Measurements from ENCODE around the gene TMEM109. TPM values are rescaled to one million over a fixed set of nuclear protein-coding genes. Genes with fewer than 3 reads are reported as not detected.

Gene TMEM109
- total RNA-seq, 2 experiments from 2014 or later = 27.8 to 32.9 TPM

DNA sequence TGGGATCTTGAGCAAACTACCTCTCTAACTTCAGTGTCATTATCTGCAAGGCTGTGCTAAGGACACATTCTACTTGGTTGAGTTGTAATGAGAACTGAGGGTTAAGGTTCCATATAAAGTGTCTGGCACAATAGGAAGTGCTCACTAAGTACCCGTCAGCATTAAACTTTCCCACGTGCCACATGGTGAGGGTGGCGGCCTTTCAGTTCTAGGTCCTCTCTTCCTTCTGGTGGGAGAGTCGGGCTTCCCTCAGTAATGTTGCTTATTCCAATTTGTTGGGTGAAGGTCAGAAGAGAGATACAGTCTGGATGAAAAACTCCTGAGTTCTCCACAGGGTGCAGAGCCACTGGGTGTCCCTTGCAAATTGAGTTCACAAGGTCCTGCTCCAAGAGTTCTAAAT is 52.9 kb downstream of the TMEM109 start:
- Mint-ChIP-seq H3K36me3 (ENCODE audit: low read depth) (peaks cover 6% of the 10 kb centered on the region), H3K9me3 (no peaks in the 10 kb centered on the region), H3K4me3 (no peak overlapping the region), H3K4me1 (ENCODE audit: low read depth) (peaks cover 17% of the 10 kb centered on the region), H3K27ac (no peak overlapping the region), H3K27me3 (no peaks in the 10 kb centered on the region)
- intact Hi-C loops (cut with DNase I, micrococcal nuclease) = no loop called here
- H3K9me3 ChIP-seq (ENCODE audit: control insufficient read depth in 1 of 2, insufficient read depth in 1 of 2, low read length in 2 of 2) = no peaks in the 10 kb centered on the region
- no peak overlapping the region for H3K27ac ChIP-seq (ENCODE audit: low read depth in 1 of 2, low read length in 2 of 2)
- no peaks in the 10 kb centered on the region for H3K36me3 ChIP-seq (ENCODE audit: insufficient read depth, low read length)
- ChIA-PET POLR2A (interaction anchor here (1.2 kb wide), 1 partner anchor 20 kb away, joined by 4 read pairs; no protein-coding TSS in a partner anchor), CTCF (interaction anchor here (1.0 kb wide), 1 partner anchor 164 kb away, joined by 3 read pairs; no protein-coding TSS in a partner anchor)
- TF ChIP-seq, protein P1, sequence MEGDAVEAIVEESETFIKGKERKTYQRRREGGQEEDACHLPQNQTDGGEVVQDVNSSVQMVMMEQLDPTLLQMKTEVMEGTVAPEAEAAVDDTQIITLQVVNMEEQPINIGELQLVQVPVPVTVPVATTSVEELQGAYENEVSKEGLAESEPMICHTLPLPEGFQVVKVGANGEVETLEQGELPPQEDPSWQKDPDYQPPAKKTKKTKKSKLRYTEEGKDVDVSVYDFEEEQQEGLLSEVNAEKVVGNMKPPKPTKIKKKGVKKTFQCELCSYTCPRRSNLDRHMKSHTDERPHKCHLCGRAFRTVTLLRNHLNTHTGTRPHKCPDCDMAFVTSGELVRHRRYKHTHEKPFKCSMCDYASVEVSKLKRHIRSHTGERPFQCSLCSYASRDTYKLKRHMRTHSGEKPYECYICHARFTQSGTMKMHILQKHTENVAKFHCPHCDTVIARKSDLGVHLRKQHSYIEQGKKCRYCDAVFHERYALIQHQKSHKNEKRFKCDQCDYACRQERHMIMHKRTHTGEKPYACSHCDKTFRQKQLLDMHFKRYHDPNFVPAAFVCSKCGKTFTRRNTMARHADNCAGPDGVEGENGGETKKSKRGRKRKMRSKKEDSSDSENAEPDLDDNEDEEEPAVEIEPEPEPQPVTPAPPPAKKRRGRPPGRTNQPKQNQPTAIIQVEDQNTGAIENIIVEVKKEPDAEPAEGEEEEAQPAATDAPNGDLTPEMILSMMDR (IDR thresholded peaks at IDR 0.05) = no peak
- no peaks in the 10 kb centered on the region for H3K27me3 ChIP-seq (ENCODE audit: control insufficient read depth in 1 of 2, insufficient read depth in 2 of 2, low read length in 2 of 2)
- DNase-seq = no peak
- no peak for ATAC-seq (ENCODE audit: poor library complexity)
- H3K4me3 ChIP-seq (ENCODE audit: low read length) = no peak overlapping the region
- H3K4me1 ChIP-seq (ENCODE audit: insufficient read depth, low read length) = peaks cover 18% of the 10 kb centered on the region

GRCh38 chr11:60968223-60968622 is 54.3 kb downstream of the TMEM109 start:
- no peak overlapping the region for H3K4me3 ChIP-seq (ENCODE audit: low read length)
- H3K27ac ChIP-seq (ENCODE audit: low read depth in 1 of 2, low read length in 2 of 2) = no peak overlapping the region
- peaks cover 17% of the 10 kb centered on the region for H3K4me1 Mint-ChIP-seq (ENCODE audit: low read depth)
- H3K9me3 ChIP-seq (ENCODE audit: control insufficient read depth in 1 of 2, insufficient read depth in 1 of 2, low read length in 2 of 2) = no peaks in the 10 kb centered on the region
- ATAC-seq (ENCODE audit: poor library complexity) (no peak), DNase-seq (no peak)
- H3K36me3 Mint-ChIP-seq (ENCODE audit: low read depth) = peaks cover 18% of the 10 kb centered on the region
- H3K27me3 ChIP-seq (ENCODE audit: control insufficient read depth in 1 of 2, insufficient read depth in 2 of 2, low read length in 2 of 2) = no peaks in the 10 kb centered on the region
- peak overlapping the region; percentile 54 for H3K4me3 Mint-ChIP-seq
- TF ChIP-seq, protein P1 (IDR thresholded peaks at IDR 0.05) = no peak
- H3K27me3 Mint-ChIP-seq = no peaks in the 10 kb centered on the region
- H3K27ac Mint-ChIP-seq = no peak overlapping the region
- ChIA-PET CTCF (interaction anchor here (0.7 to 2.1 kb wide), 5 partner anchors 36 to 220 kb away, joined by 3 to 6 read pairs (median 3); no protein-coding TSS in a partner anchor), POLR2A (no interaction called here)
- H3K36me3 ChIP-seq (ENCODE audit: insufficient read depth, low read length) = peaks cover 2% of the 10 kb centered on the region
- intact Hi-C loops (cut with DNase I, micrococcal nuclease) = no loop called here
- no peaks in the 10 kb centered on the region for H3K9me3 Mint-ChIP-seq
- peaks cover 18% of the 10 kb centered on the region for H3K4me1 ChIP-seq (ENCODE audit: insufficient read depth, low read length)

- Mint-ChIP-seq H3K27ac (peak overlapping the region; percentile 94), H3K4me3 (peak overlapping the region; percentile 90), H3K36me3 (ENCODE audit: low read depth) (peaks cover 39% of the 10 kb centered on the region), H3K4me1 (ENCODE audit: low read depth) (peaks cover 25% of the 10 kb centered on the region), H3K27me3 (no peaks in the 10 kb centered on the region), H3K9me3 (no peaks in the 10 kb centered on the region)
- TF ChIP-seq, protein P1 (IDR thresholded peaks at IDR 0.05) = peak; percentile 97
- POLR2A ChIA-PET = interaction anchor here (0.6 to 1.9 kb wide), 4 partner anchors 39 to 190 kb away, joined by 3 to 6 read pairs (median 4); partner anchors contain the start of gene VPS37C
- Histone ChIP-seq H3K9me3 (ENCODE audit: control insufficient read depth in 1 of 2, insufficient read depth in 1 of 2, low read length in 2 of 2) (no peaks in the 10 kb centered on the region), H3K4me3 (ENCODE audit: low read length) (peak overlapping the region; percentile 96), H3K4me1 (ENCODE audit: insufficient read depth, low read length) (peaks cover 29% of the 10 kb centered on the region), H3K27me3 (ENCODE audit: control insufficient read depth in 1 of 2, insufficient read depth in 2 of 2, low read length in 2 of 2) (no peaks in the 10 kb centered on the region), H3K36me3 (ENCODE audit: insufficient read depth, low read length) (peaks cover 2% of the 10 kb centered on the region), H3K27ac (ENCODE audit: low read depth in 1 of 2, low read length in 2 of 2) (peak overlapping the region; percentile 83 to 93)
- CTCF ChIA-PET = interaction anchor here (0.6 to 2.6 kb wide), 38 partner anchors 8 to 218 kb away, joined by 3 to 16 read pairs (median 5); partner anchors contain the start of genes PRPF19 and TMEM109
- ATAC-seq (ENCODE audit: poor library complexity) (peak; percentile 71), DNase-seq (peak; percentile 71 to 90 (median 80))
- intact Hi-C loops (cut with DNase I, micrococcal nuclease) = loop anchor here (1.0 to 2.0 kb wide), 7 partner anchors 16 to 217 kb away; no protein-coding TSS in a partner anchor
Measured at GRCh38 chr11:60970369-60970774, 56.4 kb downstream of the TMEM109 start.

Data from CD4-positive, alpha-beta T cell (primary cell).